ENCODE measurements around the gene UBE4B.
A peak's percentile ranks its signal among the peaks of the same experiment; 100 is the strongest.
"Not testable (repeated sequence)": the region's sequence is repeated elsewhere in the genome, so short reads cannot be mapped to it uniquely, and the experiment has no call there.

Gene UBE4B

DNA sequence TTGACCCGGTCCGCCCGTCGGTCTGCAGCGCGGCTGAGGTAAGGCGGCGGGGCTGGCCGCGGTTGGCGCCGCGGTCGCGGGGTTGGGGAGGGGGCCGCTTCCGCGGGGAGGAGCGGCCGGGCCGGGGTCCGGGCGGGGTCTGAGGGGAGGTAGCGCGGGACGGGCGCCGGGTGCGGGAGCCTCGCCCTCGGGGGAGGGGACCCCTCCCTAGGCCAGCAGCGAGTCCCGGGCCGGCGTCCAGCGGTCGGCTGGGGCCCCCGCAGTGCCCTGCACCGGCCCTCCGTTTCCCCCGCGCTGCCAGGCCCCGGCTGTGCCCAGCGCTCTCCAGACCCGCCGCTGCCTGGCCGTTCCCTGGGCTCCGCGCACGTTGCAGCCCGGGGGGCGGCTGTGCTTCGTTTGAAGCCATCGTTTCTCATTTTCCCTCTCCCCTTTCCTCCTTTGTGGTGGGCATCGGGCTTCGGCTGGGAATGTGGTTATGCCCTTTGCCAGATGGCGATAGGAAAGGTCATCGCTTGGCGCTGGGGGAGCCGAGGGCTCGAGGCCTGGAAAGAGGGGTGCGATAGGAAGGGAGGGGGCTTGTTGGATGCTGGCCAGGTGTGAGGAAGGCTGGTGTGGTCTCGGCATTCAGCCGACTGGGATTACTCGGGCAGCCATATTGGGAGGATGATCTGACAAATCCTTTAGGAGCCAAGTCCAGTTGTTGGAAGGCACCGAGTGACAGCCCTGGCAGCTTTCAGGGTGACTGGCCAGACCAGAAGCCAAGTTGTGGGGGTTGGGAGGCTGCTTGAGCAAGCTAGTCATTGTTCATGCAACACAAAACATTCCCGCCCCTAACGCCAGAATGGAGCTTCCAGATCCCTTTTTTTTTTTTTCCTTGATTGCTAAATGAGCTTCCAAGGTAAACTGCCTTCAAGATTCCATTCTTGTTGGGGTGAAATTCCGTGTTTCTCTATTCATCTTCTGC lies 178.4 kb downstream of the UBE4B start:
- DNase-seq (ENCODE audit: low spot score): peak; percentile 68

DNA sequence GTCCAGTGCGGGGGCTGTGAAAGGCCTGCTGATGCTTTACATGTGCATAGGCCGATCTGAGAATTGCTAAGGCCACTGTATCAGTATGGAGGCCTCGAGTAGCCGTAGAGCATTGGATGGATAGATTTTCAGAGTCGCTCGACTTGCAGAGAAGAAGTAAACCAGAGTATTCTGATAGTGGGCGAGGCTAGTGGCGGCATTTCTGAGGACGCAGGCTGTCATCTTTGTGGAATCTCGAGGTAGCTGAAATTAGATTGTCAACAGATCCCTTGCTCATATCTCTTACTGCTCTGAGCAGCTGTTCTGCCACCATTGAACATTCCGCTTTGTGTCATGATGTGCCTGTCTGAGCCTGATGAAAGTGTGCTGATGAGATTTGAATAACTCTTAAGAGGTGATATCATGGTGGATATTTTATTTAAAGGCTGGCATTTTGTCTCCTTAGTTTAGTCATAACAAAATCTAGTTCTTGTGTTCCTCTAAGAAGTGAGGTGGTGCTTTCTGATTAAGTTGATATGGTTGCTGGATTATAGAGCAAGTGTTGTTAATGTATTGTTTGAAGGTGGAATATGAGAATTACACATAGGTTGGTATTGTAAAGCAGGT lies 179.2 kb downstream of the UBE4B start:
- no peak for DNase-seq (ENCODE audit: low spot score)

DNA sequence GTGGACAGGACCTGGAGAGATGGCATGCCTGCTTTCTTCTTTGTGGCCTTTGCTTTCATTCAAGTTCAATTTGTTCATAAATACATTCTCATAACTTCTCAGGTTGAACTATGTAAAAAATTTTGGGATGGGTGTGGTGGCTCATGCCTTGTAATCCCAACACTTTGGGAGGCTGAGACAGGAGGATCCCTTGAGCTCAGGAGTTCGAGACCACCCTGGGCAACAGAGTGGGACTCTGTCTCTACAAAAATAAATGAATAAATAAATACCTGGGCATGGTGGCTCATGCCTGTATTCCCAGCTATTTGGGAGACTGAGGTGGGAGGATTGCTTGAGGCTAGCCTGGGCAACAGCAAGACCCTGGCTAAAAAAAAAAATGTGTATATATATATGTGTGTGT lies 179.7 kb downstream of the UBE4B start:
- DNase-seq (ENCODE audit: low spot score): no peak

DNA sequence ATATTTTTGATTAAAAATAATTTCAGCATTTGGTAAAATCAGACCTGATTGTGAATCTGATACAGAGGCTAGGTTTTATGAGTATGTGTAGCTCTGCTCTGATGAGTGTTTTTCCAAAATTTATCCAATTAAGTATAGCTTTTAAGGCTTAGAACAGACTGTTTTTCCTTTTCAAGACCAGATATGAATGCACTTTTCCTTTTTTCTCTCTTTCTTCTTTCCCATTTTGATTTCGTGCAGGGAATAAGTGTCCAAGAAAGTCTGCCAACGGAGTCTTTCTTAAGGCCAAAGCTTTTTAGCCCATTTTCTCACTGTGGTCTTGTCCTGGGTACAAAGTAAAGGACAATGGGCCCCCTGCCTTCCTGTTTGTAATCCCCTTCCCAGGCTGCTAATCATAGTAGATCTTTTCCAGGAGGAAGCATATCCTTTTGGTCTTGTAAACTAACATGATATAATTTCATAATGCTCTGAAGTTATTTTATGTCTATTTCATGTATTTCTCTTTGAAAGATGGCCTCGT lies 180.5 kb downstream of the UBE4B start:
- DNase-seq (ENCODE audit: low spot score): no peak

DNA sequence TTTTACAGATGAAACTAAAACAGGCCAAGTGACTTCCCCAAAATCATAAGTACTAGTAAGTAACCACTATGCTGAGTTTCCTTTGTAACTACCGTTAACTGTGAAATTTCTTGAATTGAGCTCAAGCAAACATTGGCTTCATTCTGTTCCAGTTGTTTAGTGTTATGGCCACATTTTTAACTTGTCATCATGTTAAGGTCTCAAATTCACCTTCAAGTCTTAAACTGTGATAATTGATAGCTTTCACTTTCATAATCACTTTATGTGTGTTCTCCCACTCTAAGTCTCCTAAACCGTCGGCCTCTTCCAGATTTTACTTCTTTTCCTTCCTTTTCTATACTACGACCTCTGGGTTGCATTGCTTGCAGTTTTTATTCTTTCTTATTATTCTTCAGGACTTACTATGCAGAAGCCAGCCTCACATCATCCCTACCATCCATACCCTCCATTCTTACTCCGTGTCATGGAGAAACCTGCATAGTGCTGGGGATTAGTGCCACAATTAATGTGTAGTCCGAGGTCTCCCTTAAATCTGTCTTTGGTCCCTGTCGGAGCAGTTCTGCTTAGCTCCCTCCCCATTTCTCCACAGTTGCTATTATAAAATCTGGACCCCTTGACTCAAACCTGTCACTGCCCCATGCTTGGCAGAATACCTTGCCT lies 183.5 kb downstream of the UBE4B start:
- no peak for DNase-seq (ENCODE audit: low spot score)

DNA sequence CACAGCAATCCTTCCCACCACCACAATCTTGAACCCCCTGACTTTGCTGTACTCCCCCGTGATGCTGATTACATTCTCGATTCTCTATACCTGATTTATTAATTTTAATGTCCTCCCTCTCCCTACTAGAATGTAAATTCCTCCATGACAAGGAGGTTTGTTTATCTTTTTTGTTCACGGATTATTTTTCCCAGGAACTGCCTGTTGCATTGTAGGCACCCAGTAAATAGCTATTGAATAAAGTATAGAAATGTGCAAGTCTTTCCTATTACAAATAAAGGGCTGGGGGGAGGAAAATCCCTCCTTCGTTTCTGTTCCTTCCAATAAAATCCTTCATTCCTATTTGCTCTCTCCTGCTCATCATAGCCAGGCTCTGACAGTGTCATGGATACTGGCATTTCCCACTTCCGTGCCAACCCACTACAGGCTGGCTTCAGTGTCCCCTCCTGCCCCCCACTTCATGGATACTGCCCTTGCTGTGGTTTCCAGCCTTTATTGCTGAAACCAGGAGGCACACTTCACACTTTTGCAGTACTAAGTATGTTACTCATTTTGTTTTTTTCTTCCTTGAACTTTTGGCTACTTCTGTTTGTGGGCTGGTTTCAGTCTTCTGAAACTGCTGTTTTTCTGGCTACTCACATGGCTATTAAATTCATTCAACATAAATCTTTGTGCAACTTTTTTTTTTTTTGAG lies 185.1 kb downstream of the UBE4B start:
- DNase-seq (ENCODE audit: low spot score): no peak

DNA sequence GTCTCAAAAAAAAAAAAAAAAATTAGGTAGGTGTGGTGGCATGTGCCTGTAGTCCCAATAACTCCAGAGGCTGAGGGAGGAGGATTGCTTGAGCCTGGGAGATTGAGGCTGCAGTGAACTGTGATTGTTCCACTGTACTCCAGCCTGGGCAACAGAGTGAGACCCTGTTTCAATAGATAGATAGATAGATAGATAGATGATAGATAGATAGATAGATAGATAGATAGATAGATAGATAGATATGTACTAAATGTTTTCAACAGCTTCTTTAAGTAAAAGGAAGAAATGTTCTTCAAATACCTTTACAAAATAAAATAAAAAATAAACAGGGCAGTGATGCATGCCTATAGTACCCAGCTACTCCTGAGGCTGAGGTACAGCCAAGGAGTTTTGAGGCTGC lies 187.4 kb downstream of the UBE4B start:
- DNase-seq (ENCODE audit: low spot score): no peak

DNA sequence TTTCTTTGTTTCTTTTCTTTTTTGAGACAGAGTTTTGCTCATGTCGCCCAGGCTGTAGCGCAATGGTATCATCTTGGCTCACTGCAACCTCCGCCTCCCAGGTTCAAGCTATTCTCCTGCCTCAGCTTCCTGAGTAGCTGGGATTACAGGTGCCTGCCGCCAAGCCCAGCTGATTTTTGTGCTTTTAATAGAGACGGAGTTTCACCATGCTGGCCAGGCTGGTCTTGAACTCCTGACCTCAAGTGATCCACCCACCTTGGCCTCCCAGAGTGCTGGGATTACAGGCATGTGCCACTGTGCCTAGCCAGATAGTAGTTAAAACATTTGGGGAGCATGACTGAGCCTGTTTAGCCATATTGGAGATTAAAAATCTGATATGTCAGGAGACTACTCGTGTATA lies 187.9 kb downstream of the UBE4B start:
- not testable (repeated sequence) for DNase-seq (ENCODE audit: low spot score)

DNA sequence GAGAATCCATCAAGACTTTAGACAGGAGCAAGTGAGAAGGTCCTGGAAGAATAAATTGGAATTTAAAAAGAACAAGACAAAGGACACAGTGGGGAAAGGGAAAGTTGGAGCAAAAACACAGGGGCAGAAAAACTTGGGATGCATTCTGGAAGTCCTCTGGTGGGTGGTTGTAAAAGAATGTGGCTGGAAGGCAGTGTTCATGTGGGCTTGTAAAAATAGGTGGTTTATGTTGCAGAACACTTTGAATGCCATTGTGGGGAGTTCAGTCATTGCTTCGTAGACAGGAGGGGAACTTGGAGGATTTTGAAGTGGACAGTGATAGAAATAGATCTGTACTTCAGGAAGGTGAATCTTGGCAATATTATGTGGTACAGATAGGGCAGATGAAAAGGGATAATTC lies 192.8 kb downstream of the UBE4B start:
- DNase-seq (ENCODE audit: low spot score): no peak

DNA sequence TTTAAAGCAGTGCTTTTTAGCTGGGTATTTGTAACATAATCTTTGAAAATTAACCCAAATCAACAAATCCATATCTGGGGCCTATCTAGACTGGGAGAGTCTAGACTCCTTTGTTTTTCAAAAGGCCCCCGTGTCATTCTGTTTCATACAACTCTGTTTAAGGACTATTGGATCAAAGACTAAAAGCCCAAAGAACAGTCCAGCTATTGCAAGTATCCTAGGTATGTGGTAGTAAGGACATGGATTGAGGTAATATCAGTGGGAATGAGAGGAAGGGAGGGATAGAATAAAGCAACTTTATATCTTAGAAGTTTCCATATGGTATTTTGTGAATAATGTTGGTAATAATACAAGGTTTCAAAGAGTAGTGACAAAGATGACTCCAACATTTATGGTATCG lies 195.8 kb downstream of the UBE4B start:
- DNase-seq (ENCODE audit: low spot score): no peak

DNA sequence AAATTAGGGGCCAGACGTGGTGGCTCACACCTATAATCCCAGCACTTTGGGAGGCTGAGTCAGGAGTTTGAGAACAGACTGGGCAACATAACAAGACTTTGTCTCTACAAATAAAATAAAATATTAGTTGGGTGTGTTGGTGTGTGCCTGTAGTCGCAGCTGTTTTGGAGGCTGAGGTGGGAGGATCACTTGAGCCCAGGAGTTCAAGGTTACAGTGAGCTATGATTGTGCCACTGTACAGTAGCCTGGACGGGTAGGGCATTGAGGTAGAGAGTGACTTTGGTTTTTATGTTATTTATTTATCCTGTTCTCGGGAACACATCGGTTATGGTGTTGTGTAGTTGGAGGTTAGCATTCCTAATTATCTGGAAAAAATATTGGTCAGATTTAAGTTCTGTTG lies 197.1 kb downstream of the UBE4B start:
- no peak for DNase-seq (ENCODE audit: low spot score)

Measured in D341Med (cell line).